Measurements from ENCODE around the gene TADA2A.
A peak's percentile ranks its signal among the peaks of the same experiment; 100 is the strongest.

TADA2A gene

DNA sequence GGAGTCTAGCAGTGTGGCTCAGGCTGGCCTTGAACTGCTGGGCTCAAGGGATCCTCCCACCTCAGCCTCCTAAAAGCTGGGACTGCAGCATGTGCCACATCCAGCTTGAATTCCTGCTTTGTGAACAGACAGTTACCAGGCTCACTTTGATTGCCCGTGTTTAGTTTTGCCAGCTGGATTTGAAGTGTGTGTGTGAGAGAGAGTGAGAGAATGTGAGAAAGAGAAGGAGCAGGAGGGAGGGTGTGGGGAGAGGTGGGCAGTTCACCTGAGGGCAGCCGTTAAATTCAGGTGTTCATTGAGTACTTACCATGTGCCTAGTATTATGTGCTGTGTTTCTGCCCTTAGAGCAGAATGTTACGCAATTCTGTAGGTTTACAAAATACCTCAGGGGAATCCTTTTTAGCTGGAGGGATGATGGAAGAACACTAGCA, 87.7 kb downstream of the TADA2A start:
- TF ChIP-seq, protein P1, sequence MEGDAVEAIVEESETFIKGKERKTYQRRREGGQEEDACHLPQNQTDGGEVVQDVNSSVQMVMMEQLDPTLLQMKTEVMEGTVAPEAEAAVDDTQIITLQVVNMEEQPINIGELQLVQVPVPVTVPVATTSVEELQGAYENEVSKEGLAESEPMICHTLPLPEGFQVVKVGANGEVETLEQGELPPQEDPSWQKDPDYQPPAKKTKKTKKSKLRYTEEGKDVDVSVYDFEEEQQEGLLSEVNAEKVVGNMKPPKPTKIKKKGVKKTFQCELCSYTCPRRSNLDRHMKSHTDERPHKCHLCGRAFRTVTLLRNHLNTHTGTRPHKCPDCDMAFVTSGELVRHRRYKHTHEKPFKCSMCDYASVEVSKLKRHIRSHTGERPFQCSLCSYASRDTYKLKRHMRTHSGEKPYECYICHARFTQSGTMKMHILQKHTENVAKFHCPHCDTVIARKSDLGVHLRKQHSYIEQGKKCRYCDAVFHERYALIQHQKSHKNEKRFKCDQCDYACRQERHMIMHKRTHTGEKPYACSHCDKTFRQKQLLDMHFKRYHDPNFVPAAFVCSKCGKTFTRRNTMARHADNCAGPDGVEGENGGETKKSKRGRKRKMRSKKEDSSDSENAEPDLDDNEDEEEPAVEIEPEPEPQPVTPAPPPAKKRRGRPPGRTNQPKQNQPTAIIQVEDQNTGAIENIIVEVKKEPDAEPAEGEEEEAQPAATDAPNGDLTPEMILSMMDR (IDR thresholded peaks at IDR 0.05; ENCODE audit: borderline replicate concordance, insufficient read depth, low read depth, low read length), result no peak

DNA sequence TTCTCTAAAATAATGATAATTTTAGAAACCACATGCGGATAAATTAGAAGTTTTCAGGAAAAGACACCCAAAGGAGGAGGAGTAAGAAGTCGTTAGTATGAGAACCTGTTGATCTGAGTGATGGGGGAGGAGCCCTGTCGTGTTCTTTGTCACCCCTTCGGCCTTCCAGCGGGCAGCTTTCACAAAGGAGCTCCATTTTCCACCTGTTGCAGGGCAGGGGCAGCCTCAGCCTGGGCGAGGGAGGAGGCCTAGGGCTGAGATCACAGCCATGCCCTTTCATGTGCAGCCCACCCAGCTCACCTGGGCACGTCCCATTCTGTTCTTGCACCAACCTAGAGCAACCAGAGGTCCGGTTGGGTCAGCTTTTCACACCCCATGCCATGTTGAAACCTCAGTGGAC, 88.3 kb downstream of the TADA2A start:
- TF ChIP-seq, protein P1 (IDR thresholded peaks at IDR 0.05; ENCODE audit: borderline replicate concordance, insufficient read depth, low read depth, low read length), result no peak
- H3K4me3 ChIP-seq (ENCODE audit: low read depth, low read length), result no peak overlapping the region

More for the DNA sequence above, 87.7 kb downstream of the TADA2A start:
- no peak overlapping the region for H3K4me3 ChIP-seq (ENCODE audit: low read depth, low read length)

- TF ChIP-seq, protein P1 (IDR thresholded peaks at IDR 0.05; ENCODE audit: borderline replicate concordance, insufficient read depth, low read depth, low read length), result no peak
- H3K4me3 ChIP-seq (ENCODE audit: low read depth, low read length), result no peak overlapping the region
These were observed 93.7 kb downstream of the TADA2A start for GRCh38 chr17:37500378-37500777.

GRCh38 chr17:37502009-37502936, 95.6 kb downstream of the TADA2A start:
- TF ChIP-seq, protein P1 (IDR thresholded peaks at IDR 0.05; ENCODE audit: borderline replicate concordance, insufficient read depth, low read depth, low read length), result no peak
- no peak overlapping the region for H3K4me3 ChIP-seq (ENCODE audit: low read depth, low read length)

- TF ChIP-seq, protein P1 (IDR thresholded peaks at IDR 0.05; ENCODE audit: borderline replicate concordance, insufficient read depth, low read depth, low read length), result no peak
- no peak overlapping the region for H3K4me3 ChIP-seq (ENCODE audit: low read depth, low read length)
These were observed 96.5 kb downstream of the TADA2A start for GRCh38 chr17:37503148-37503547.

DNA sequence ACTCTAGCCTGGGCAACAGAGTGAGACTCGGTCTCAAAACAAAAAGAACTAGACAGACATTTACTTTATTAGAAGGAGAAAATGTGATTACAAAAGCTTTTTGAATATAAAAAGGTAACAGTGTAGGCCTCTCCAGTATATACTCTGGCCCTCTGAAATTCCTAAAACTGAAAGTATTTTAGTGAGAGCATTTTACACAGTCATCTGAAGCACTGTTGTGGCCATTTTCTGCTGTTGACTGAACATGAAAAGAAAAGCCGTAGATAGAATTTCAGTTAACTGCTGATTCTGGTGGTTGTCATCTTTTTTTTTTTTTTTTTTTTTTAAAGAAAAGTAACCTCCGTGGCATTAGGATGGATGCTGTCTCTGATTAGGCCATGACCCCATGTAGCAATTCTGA, 98.6 kb downstream of the TADA2A start:
- no peak overlapping the region for H3K4me3 ChIP-seq (ENCODE audit: low read depth, low read length)
- TF ChIP-seq, protein P1 (IDR thresholded peaks at IDR 0.05; ENCODE audit: borderline replicate concordance, insufficient read depth, low read depth, low read length), result no peak

GRCh38 chr17:37506678-37507077, 100.0 kb downstream of the TADA2A start:
- no peak overlapping the region for H3K4me3 ChIP-seq (ENCODE audit: low read depth, low read length)
- TF ChIP-seq, protein P1 (IDR thresholded peaks at IDR 0.05; ENCODE audit: borderline replicate concordance, insufficient read depth, low read depth, low read length), result peak; percentile 62
